DMS114 treated with DMSO at 0.1 percent for 48 hours (cell line): ENCODE data around the gene C2CD2L.
"Not testable (repeated sequence)": the region's sequence is repeated elsewhere in the genome, so short reads cannot be mapped to it uniquely, and the experiment has no call there.

Experiments
- DNase-seq: peaks from one replicate; lab custom pipeline; 2025; ENCODE audit not compliant: unreplicated experiment; lab: John Stamatoyannopoulos, UW

The C2CD2L gene

DNA sequence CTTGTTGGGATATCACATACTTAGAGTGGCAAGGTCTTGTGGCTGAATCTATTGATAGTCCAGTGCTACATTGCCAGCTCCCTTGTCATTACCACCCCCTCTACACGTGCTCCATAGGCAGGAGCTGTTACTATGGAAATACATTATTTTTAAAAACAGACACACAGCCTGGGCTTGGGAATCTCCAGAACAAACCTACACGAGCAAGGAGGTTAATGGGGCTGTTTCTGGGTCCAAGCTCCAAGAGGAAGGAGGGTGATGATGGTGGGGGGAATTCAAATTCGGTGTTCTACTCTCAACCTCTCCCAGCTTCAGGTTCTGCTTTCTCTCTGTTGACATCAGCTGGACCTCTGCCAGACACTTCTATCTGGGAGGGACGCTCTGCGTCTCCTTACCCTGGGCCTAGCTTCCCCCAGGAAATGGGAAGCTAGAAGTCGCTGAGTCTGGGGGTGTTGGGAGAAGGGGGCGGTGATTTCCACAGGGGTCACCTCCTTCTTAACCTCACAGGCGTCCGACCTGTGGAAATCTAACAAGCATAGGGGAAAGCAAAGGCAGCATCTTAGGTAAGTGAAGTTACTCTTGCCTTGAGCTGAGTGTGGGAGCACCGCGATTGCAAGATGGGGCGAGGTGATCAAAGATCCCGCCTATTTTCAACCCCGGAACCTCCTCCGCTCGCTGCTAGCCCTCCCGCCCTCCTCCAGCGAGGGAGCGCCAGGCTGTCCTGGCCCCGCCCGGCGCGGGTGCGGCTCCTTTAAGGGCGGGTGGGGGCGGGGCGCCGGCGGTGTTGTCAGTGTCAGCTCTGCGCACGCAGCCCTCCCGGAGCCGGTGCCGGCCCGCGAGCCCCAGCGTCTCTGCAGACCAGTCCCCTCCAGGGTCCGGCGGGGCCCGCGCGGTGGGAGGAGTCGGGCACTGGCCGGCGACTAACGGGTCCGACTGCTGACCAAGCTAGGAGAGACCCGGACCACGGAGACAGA, at the start of gene C2CD2L:
Gene C2CD2L, plus strand, starts transcription at position 781 of the 974 bp plus-strand sequence. CDS start 398 bp downstream, outside the sequence.
- peak; percentile 34 for DNase-seq

DNA sequence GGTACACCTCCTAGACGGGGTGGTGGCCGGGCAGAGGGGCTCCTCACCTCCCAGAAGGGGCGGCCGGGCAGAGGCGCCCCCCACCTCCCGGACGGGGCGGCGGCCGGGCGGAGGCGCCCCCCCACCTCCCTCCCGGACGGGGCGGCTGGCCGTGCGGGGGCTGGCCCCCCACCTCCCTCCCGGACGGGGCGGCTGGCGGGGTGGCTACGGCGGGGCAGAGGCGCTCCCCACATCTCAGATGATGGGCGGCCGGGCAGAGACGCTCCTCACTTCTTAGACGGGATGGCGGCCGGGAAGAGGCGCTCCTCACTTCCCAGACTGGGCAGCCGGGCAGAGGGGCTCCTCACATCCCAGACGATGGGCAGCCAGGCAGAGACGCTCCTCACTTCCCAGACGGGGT, 48.0 kb upstream of the C2CD2L start:
- DNase-seq: not testable (repeated sequence)

DNA sequence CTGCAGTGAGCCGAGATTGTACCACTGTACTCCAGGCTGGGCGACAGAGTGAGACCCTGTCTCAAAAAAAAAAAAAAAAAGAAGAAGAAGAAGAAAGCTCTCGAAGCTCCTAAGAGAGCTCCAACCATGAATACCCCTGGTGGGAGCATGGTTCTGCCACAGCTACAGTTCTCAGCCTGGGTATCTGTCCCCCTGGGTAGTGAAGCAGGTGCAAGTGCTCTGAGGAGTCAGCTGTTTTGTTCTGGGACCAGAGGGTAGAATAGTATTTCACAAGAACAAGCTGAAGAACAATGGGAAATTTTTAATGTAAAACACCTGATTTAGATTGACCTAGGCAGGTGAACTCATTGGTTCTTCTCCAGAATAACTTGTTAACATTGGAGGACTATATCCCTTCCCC, 45.9 kb upstream of the C2CD2L start:
- no peak for DNase-seq

DNA sequence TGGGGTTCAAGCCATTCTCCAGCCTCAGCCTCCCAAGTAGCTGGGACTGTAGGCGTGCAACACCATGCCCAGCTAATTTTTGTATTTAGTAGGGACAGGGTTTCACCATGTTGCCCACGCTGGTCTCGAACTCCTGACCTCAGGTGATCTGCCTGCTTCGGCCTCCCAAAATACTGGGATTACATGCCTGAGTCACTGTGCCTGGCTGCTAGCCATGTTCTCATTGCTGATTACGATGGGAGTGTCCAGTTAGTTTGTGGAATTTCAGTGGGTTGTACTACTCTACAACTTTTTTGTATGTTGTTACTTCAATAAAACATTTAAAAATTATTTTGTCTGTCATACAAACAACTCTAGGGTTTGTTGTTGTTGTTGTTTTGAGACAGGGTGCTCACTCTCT, 44.4 kb upstream of the C2CD2L start:
- DNase-seq: no peak

DNA sequence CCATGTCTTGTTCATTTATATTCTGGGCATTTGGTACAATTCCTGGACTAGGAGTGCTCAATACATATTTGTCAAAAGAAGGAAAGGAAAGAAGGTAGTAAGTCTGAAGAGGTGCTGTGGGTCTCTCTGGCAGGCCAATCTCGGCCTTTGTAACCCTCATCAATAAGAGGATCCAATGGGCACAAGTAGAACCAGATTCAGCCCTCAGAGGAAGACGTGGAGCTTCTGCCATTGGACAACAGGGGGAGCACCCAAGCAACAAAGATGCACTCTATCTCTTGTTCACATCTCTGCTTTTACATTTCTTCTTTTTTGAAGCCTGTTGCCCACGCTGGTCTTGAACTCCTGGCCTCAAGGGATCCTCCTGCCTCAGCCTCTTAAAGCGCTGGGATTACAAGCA, 41.8 kb upstream of the C2CD2L start:
- no peak for DNase-seq

DNA sequence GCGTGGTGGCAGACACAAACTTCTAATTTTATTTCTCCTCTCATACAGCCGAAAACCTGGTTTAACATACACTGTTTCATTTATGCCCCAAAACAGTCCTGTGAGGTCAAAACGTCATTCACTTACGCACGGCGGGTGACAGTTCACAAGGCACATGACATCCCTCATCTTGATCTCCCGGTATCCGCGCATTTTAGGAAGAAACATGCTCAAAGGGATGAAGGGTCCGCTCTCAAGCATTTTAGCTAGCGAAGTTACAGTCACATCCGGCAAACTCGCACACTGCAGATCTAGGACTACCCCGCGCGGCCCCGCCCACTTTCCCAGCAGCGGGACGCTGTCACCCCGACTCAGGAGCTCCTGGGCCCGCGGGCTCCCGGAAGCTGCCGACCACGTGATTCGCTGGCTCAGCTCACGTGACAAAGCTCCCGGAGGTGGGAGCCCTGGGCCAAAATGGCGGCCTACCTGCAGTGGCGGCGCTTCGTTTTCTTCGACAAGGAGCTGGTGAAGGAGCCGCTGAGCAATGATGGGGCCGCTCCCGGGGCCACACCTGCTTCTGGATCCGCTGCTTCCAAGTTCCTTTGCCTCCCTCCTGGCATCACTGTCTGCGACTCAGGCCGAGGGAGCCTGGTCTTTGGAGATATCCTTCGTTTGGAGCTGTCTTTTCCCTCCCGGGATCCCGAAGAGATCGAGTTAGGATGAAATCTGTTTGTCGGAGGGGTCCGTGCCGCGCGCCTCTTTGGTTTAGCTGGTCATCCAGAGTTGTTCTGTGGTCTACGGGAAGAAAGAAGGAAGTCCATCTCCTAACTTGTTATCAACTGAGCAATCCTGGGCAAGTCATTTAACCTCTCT, 39.5 kb upstream of the C2CD2L start, which contains the start of gene VPS11:
Gene VPS11, plus strand, starts transcription at position 448 of the 852 bp plus-strand sequence. Its CDS starts 6 bp downstream, at position 454.
- DNase-seq: peak; percentile 84

DNA sequence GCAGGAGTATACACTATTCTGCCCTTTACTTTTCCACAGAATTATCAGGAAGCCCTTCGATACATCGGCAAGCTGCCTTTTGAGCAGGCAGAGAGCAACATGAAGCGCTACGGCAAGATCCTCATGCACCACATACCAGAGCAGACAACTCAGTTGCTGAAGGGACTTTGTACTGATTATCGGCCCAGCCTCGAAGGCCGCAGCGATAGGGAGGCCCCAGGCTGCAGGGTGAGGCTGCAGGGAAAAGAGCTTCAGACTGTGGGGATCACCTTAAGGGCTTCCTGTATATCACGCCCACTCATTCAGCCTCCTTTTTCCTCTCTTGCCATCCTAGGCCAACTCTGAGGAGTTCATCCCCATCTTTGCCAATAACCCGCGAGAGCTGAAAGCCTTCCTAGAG, 29.3 kb upstream of the C2CD2L start:
- DNase-seq: no peak

DNA sequence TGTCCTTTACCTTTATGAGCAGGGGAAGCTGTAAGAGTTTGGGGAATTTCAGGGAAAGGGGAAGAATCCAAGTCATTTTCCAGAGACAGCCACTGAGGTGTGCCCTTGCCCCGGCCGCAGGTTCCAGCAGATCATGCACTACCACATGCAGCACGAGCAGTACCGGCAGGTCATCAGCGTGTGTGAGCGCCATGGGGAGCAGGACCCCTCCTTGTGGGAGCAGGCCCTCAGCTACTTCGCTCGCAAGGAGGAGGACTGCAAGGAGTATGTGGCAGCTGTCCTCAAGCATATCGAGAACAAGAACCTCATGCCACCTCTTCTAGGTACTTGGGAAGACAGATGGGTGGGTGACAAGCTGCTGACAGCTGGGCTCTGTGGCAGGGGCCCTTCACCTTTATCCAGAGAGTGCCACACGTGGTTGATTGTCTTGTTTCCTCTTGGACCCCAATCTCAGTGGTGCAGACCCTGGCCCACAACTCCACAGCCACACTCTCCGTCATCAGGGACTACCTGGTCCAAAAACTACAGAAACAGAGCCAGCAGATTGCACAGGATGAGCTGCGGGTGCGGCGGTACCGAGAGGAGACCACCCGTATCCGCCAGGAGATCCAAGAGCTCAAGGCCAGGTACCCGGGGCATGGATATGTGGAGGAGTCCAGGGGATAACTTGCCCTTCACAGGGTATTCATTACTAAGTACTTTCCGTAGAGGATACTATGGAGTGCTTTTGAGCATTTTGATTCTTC, 28.3 kb upstream of the C2CD2L start:
- no peak for DNase-seq

DNA sequence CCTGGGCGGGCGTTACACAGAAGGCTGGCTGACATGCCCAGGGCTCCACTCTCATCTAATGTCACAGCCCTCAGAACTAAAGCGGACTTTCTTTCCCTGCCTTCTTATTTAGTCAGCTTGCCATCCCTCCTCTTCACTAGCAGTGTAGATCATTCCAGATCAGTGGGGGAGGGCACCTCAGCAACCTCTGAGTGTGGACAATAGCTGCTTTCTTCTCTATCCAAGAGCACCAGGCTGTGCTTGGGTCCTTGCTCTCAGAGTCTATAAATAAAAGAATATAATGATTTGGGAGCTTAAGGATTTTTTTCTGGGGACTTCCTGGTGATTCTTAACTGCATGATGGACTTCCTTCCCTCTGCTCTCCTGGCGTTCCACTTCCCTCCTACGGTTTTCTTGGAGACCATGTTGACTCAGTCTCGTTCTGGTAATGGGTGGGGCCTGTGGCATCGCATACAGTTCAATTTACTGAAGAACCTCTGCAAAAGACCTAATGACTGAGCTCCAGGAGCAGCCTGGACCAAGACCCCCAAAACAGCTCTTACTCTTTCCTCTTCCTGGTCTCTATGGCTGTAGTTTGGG, 25.4 kb upstream of the C2CD2L start:
- no peak for DNase-seq

DNA sequence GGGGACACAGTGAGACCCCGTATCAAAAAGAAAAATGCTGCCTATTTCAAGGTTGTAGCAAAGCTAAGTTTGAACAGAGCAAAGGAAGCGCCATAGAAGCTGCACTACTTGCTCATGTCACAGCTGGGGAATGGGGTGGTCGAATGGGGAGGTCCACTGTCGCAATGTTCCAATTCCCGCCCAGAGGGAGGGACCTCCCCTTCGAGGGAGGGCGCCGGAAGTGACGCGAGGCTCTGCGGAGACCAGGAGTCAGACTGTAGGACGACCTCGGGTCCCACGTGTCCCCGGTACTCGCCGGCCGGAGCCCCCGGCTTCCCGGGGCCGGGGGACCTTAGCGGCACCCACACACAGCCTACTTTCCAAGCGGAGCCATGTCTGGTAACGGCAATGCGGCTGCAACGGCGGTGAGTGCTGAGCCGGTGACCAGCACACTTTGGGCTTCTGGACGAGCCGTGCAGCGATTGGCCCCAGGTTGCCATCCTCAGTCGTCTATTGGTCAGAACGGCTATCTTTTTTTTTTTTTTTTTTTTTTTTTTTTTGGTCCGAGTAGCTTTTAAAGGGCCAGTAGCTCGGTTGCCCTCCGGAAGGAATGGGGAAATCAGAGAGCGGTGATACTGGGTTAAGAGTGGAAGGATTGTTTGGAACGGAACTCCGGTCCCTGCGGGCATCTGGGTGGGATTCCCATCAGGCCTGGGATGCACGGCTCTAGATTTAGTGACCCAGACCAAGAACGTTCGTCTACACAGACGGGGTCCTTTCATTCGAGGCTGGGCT, 22.3 kb upstream of the C2CD2L start, which contains the start of gene HMBS:
Gene HMBS, plus strand, starts transcription at position 219 of the 774 bp plus-strand sequence. Its CDS starts 153 bp downstream, at position 372.
- peak; percentile 80 for DNase-seq

DNA sequence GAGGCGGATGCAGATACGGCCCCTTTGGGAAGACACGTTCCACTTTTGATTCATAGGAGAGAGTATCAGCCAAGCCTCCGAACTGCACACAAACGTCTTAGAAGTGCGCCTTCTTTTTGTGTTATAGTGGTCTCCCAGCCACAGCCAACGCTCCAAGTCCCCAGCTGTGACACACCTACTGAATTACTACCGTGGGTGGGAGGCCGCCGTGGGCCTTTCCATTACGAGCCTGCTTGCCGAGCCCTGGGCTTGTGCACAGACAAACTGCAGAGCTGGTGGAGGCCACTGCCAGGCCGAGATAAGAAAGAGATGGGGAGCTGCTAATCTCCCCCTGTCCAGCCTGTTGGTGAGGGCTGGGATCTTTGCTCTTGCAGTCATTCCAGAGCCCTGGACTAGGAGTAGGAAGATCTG, 21.7 kb upstream of the C2CD2L start:
- DNase-seq: no peak

DNA sequence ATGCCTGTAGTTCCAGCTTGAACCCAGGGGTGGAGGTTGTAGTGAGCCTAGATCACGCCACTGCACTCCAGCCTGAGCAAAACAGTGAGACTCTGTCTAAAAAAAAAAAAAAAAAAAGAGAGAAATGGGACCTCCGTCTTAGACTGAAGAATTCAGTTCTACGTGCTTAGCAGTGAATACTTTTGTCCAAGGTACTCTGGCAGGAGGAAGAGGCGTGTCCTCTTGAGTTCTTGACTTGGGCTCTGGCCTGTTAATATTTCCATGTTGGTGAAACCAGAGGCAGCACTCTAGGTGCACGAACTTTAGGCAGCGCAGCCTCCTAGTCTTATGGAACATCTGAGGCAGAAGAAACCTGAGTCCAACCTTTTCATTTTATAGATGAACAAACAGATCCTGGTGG, 20.0 kb upstream of the C2CD2L start:
- DNase-seq: no peak

DNA sequence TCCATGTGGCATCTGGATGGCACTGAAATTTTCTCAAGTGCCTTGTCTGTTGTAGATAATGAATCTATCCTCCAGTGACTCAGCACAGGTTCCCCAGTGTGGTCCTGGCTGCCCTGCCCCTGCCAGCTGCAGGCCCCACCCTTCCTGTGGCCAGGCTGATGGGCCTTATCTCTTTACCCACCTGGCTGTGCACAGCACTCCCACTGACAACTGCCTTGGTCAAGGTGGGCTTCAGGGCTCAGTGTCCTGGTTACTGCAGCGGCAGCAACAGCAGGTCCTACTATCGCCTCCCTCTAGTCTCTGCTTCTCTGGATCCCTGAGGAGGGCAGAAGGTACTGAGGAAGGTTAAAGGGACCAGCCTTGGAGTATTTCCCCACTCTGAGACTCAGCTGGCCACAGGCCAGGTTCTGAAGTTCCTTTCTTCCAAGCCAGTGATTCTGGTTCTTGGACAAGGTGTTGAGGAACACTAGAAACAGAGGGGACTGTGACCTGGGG, 19.4 kb upstream of the C2CD2L start:
- no peak for DNase-seq

DNA sequence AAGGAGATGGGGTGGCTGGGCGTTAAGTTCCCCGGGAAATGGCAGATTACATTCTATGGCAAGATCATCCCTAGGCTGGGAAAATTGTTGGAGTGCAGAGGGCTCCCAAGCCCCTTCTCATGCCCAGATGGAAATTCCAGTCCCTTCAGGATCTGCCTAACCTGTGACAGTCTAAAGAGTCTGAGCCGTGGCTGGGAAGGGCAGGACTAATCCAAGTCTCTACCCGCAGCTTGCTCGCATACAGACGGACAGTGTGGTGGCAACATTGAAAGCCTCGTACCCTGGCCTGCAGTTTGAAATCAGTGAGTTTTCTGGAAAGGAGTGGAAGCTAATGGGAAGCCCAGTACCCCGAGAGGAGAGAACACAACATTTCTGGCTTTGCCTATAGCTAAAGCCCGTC, 18.7 kb upstream of the C2CD2L start:
- no peak for DNase-seq

DNA sequence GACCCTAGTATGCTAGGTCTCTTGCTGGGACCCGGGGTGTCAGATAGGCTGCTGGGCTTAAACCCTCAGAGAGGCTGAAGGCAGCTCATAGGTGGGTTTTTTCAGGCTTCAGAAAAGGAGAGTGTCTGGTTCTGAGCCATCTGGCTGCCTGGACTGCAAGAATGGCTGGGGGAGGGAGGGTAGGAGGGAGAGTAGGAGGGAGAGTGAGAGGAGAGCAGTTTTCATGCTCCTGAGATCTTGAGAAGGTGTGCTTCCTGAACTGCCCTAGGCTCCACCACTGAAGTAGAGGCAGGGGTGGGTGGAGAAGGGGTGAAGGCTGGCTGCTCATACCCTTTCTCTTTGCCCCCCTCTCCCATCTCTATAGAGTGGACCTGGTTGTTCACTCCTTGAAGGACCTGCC, 17.8 kb upstream of the C2CD2L start:
- no peak for DNase-seq

DNA sequence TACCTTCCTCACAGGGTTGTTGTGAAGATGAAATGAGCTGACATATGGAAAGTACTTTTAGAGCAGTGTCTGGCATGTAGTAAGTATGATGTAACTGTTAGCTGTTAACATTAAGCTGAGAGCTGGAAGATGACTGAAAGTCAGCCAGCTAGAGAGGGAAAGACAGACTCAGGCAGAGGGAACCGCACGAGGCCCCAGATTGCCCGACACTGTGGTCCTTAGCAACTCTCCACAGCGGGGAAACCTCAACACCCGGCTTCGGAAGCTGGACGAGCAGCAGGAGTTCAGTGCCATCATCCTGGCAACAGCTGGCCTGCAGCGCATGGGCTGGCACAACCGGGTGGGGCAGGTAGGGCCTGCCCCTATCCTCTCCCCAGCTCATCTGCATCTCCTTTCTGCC, 16.0 kb upstream of the C2CD2L start:
- no peak for DNase-seq

DNA sequence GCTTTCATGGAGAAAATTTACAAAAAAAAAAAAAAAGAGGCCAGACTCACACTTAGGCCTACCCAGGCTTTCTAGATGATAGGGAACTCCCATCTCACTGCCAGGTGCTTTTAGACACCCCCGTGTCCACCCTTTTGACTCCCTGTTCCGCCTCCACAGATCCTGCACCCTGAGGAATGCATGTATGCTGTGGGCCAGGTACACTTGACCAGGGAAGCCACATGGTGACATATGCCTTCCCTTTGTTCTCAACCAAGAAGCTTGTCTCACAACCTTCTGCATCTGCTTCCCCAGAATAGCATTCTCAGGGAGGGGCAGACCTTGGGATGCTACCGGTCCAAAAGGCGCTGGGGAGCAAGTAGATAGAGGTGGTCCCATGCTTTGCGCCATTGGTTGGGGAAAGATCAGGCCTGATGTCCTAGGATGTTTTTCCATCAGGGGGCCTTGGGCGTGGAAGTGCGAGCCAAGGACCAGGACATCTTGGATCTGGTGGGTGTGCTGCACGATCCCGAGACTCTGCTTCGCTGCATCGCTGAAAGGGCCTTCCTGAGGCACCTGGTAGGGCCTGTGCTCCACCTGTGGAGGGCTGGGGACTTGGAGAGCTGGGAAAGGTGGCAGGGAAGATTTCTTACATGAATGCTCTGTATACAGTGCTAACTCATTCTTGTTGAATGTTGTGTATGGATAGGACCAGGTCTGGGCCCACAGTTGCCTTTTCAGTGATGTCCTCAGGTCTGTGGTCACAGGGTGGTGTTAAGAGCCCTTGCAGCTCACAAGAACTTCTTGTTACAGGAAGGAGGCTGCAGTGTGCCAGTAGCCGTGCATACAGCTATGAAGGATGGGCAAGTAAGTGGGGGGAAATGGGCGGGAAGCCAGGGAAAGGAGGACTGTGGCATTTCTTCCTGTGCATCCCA, 14.9 kb upstream of the C2CD2L start:
- DNase-seq: no peak
